Measurements from ENCODE around the gene TMEM225B.

Gene TMEM225B

DNA sequence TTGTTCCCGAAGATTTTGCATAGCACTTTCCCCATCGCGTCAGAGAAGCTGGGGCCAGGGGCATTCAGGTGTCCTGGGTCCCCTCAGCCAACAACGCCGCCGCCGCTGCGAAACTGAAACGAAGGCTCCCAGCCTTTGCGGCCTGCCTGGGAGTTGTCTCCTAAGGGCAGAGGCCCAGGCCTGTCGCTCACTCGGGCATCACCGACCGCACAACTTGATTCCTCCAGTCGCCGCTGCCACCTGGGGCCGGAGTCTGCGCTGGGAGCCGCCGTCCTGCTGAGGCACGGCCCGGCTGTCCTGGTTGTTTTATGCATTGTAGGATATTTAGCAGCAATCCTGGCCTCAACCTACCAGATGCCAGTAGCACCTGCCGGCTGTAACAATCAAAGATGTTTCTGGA lies 40.7 kb downstream of the TMEM225B start:
- in situ Hi-C loops (cut with MboI; ENCODE audit: low sequenced_read_pairs, unreplicated experiment) = no loop called here
- no peak for TF ChIP-seq CTCF (IDR thresholded peaks at IDR 0.05; ENCODE audit: borderline replicate concordance, control extremely low read depth, extremely low read depth, insufficient read depth, missing control alignments)
- no peak for DNase-seq (ENCODE audit: low spot score)

DNA sequence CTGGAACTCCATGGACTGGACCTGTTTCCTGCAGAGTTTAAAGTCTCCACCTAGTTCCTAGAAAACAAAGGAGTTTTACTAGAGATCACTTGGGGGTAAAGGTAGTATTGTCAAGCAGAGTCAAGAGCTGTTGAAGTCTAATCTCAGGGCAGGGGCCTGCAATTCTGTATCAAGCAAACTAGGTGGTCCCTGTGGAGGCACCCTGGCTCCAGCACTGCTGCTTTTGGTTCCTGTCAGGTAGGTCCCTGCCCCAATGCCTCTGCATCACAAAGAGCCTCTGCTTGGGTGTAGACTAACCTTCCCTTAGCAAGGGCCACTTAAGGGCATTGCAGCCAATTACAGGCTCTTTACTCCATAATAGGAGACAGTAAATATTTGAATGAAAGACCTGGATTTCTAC lies 41.2 kb downstream of the TMEM225B start:
- in situ Hi-C loops (cut with MboI; ENCODE audit: low sequenced_read_pairs, unreplicated experiment) = no loop called here
- DNase-seq (ENCODE audit: low spot score) = no peak

GRCh38 chr7:99642027-99642426 lies 44.0 kb downstream of the TMEM225B start:
- TF ChIP-seq CTCF (IDR thresholded peaks at IDR 0.05; ENCODE audit: borderline replicate concordance, control extremely low read depth, extremely low read depth, insufficient read depth, missing control alignments) = no peak
- in situ Hi-C loops (cut with MboI; ENCODE audit: low sequenced_read_pairs, unreplicated experiment) = no loop called here
- no peak for DNase-seq (ENCODE audit: low spot score)

More for the DNA sequence above, 41.2 kb downstream of the TMEM225B start:
- TF ChIP-seq CTCF (IDR thresholded peaks at IDR 0.05; ENCODE audit: borderline replicate concordance, control extremely low read depth, extremely low read depth, insufficient read depth, missing control alignments) = no peak

DNA sequence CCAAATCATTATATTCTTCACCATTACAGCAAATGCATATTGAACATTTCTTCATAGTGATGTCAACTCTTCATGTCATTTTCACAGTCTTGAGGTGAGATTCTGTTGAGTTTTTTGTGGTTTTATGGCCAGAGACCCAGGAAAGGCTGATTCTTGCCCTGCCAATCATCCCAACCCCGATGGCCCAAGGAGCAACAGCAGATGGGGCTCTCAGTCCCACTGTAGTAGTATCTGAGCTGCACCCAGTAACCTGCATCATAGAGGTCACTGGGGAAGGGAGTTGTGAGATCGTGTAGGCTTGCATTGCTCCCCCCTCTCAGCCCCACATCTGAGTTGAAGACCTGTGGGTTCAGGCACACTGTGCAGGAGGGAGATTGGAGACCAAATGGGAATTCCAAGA lies 45.4 kb downstream of the TMEM225B start:
- TF ChIP-seq CTCF (IDR thresholded peaks at IDR 0.05; ENCODE audit: borderline replicate concordance, control extremely low read depth, extremely low read depth, insufficient read depth, missing control alignments) = no peak
- DNase-seq (ENCODE audit: low spot score) = no peak
- in situ Hi-C loops (cut with MboI; ENCODE audit: low sequenced_read_pairs, unreplicated experiment) = no loop called here

- no peak for DNase-seq (ENCODE audit: low spot score)
- TF ChIP-seq CTCF (IDR thresholded peaks at IDR 0.05; ENCODE audit: borderline replicate concordance, control extremely low read depth, extremely low read depth, insufficient read depth, missing control alignments) = no peak
- in situ Hi-C loops (cut with MboI; ENCODE audit: low sequenced_read_pairs, unreplicated experiment) = no loop called here
These were observed 46.4 kb downstream of the TMEM225B start for GRCh38 chr7:99644431-99644830.

DNA sequence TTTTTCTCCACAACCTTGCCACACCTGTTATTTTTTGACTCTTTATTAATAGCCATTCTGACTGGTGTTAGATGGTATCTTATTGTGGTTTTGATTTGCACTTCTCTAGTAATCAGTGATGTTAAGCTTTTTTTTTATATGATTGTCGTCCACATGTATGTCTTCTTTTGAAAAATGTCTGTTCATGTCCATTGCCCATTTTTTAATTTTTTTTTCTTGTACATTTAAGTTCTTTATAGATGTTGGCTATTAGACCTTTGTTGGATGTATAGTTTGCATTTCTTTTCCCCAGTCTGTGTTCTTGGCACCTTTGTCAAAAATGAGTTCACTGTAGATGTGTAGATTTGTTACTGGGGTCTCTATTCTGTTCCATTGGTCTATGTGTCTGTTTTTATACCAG lies 47.5 kb downstream of the TMEM225B start:
- no peak for TF ChIP-seq CTCF (IDR thresholded peaks at IDR 0.05; ENCODE audit: borderline replicate concordance, control extremely low read depth, extremely low read depth, insufficient read depth, missing control alignments)
- in situ Hi-C loops (cut with MboI; ENCODE audit: low sequenced_read_pairs, unreplicated experiment) = no loop called here
- no peak for DNase-seq (ENCODE audit: low spot score)

DNA sequence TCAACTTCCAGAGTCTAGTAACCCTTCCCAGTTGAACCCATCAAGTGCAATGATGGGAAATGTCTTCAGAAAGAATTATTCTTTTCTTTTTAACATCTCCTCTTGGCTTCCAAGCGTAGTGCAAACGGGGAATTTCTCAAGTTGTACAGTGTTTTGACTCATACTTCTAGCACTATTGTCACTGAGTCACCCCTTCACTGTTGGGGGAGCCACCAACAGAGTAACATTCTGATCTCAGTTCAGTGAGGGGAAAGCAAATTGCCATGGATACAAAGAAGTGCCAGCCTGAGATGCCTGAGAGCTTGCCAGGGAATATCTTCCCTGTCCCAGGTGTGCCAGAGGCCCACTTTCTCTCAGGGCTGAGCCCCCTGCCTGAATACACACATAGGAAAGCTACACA lies 50.8 kb downstream of the TMEM225B start:
- in situ Hi-C loops (cut with MboI; ENCODE audit: low sequenced_read_pairs, unreplicated experiment) = no loop called here
- DNase-seq (ENCODE audit: low spot score) = no peak
- TF ChIP-seq CTCF (IDR thresholded peaks at IDR 0.05; ENCODE audit: borderline replicate concordance, control extremely low read depth, extremely low read depth, insufficient read depth, missing control alignments) = no peak
